NCI-H748 (cell line): Measurements from ENCODE around the gene RAPGEF6.
"Not testable (repeated sequence)": the region's sequence is repeated elsewhere in the genome, so short reads cannot be mapped to it uniquely, and the experiment has no call there.

ENCODE experiments used
- DNase-seq: peaks from one replicate; lab custom pipeline; 2025; ENCODE audit not compliant: unreplicated experiment; lab: John Stamatoyannopoulos, UW

The RAPGEF6 gene

GRCh38 chr5:131634996-131635683 lies at the start of gene RAPGEF6:
Gene RAPGEF6, minus strand, starts transcription at chr5:131635229. Its CDS starts 199 bp downstream, at chr5:131635030.
- peak; percentile 99 for DNase-seq

GRCh38 chr5:131684595-131684994 lies 49.6 kb upstream of the RAPGEF6 start:
- DNase-seq = no peak

- DNase-seq = no peak
Measured at GRCh38 chr5:131684051-131684450, 49.0 kb upstream of the RAPGEF6 start.

GRCh38 chr5:131682826-131683225 lies 47.8 kb upstream of the RAPGEF6 start:
- DNase-seq = no peak

GRCh38 chr5:131682175-131682574 lies 47.1 kb upstream of the RAPGEF6 start:
- no peak for DNase-seq

GRCh38 chr5:131679911-131680310 lies 44.9 kb upstream of the RAPGEF6 start:
- DNase-seq = no peak

GRCh38 chr5:131678273-131678672 lies 43.2 kb upstream of the RAPGEF6 start:
- DNase-seq = not testable (repeated sequence)

GRCh38 chr5:131677115-131677514 lies 42.1 kb upstream of the RAPGEF6 start:
- no peak for DNase-seq

- DNase-seq = no peak
Measured at GRCh38 chr5:131672776-131673175, 37.7 kb upstream of the RAPGEF6 start.

- DNase-seq = no peak
Measured at GRCh38 chr5:131671994-131672655, 37.1 kb upstream of the RAPGEF6 start.

GRCh38 chr5:131671409-131671808 lies 36.4 kb upstream of the RAPGEF6 start:
- no peak for DNase-seq

- no peak for DNase-seq
Measured at GRCh38 chr5:131664929-131665328, 29.9 kb upstream of the RAPGEF6 start.

- no peak for DNase-seq
Measured at GRCh38 chr5:131661933-131662332, 26.9 kb upstream of the RAPGEF6 start.

- DNase-seq = no peak
Measured at GRCh38 chr5:131659841-131660240, 24.8 kb upstream of the RAPGEF6 start.

GRCh38 chr5:131659290-131659689 lies 24.3 kb upstream of the RAPGEF6 start:
- DNase-seq = no peak

- DNase-seq = no peak
Measured at GRCh38 chr5:131654776-131655175, 19.7 kb upstream of the RAPGEF6 start.

GRCh38 chr5:131654309-131654708 lies 19.3 kb upstream of the RAPGEF6 start:
- DNase-seq = no peak

- DNase-seq = no peak
Measured at GRCh38 chr5:131649161-131649560, 14.1 kb upstream of the RAPGEF6 start.

GRCh38 chr5:131647048-131647769 lies 12.2 kb upstream of the RAPGEF6 start:
- no peak for DNase-seq

- no peak for DNase-seq
Measured at GRCh38 chr5:131644822-131645221, 9.8 kb upstream of the RAPGEF6 start.

GRCh38 chr5:131644370-131644769 lies 9.3 kb upstream of the RAPGEF6 start:
- DNase-seq = no peak

- DNase-seq = no peak
Measured at GRCh38 chr5:131641494-131641893, 6.5 kb upstream of the RAPGEF6 start.
